H1 (cell line): ENCODE measurements around the gene TRIM14. TPM values are rescaled to one million over a fixed set of nuclear protein-coding genes. Genes with fewer than 3 reads are reported as not detected.

ENCODE experiments used
- GABPA ChIP-seq: IDR thresholded peaks from 2 replicates; pipeline ENCODE4 v1.6.1; 2011; ENCODE audit warnings: mild to moderate bottlenecking, low read length, moderate library complexity, borderline replicate concordance; ENCODE audit not compliant: insufficient read depth
- JUND ChIP-seq: IDR thresholded peaks from 2 replicates; pipeline ENCODE4 v1.6.1; 2011; ENCODE audit warnings: mild to moderate bottlenecking, improper control_type of control experiment, low read length
- KDM4A ChIP-seq: IDR thresholded peaks from one replicate; pipeline ENCODE4 v1.7.1; 2012; ENCODE audit warnings: low read depth, mild to moderate bottlenecking, moderate library complexity, low read length, inconsistent platforms; ENCODE audit not compliant: severe bottlenecking
- RNF2 ChIP-seq: fragments of 200-900, 300-1000 bp; sonication (generic); IDR thresholded peaks from 2 replicates; pipeline ENCODE4 v1.7.1; 2016; ENCODE audit warnings: borderline replicate concordance, low read depth, mild to moderate bottlenecking, antibody characterized with exemption, low read length; ENCODE audit not compliant: poor library complexity, severe bottlenecking; ENCODE audit errors: missing control alignments
- polyA plus RNA-seq, 7 experiments: library from polyadenylated mRNA; depleted of rRNA in 3 of 7; stranded (reverse) in 5 of 7; unstranded in 2 of 7; fragments of >200 nt in 5 of 7; fragments of 200-250 nt in 2 of 7; gene quantifications; 1 replicate in 5 of 7; 2 replicates in 1 of 7; 4 replicates in 1 of 7; pipeline versions ENCODE4 v1.2.1 to v1.2.3, GENCODE V29; 2011 to 2013; ENCODE audit warnings: missing spikeins in 2 of 7, mixed read lengths in 2 of 7
- total RNA-seq: library from RNA; stranded (reverse); fragmentation: NEBNext Ultra II Directional; extraction: Animal tissue kit (Norgen Biotek cat#: 25700); gene quantifications from 2 replicates; pipeline ENCODE4 v1.2.1, GENCODE V29; 2021
- TF ChIP-seq, protein P1 (sequence below): fragments of 300-600 bp; sonication (generic); IDR thresholded peaks from 2 replicates; pipeline ENCODE4 v1.7.1; 2012; ENCODE audit warnings: low read length, moderate library complexity, mild to moderate bottlenecking, inconsistent platforms; ENCODE audit not compliant: insufficient replicate concordance
- TF ChIP-seq, protein P2 (sequence below): IDR thresholded peaks from 2 replicates; pipeline ENCODE4 v1.6.1; 2012; ENCODE audit warnings: inconsistent platforms
- TF ChIP-seq, protein P3 (sequence below): IDR thresholded peaks from 2 replicates; pipeline ENCODE4 v1.6.1; 2012; ENCODE audit warnings: inconsistent platforms

Gene TRIM14
- total and polyA plus RNA-seq, 2 of the 8 experiments (the other 6 are each of a cell fraction or from before 2014, with no cell fraction given) = 9.2 to 19.4 TPM

DNA sequence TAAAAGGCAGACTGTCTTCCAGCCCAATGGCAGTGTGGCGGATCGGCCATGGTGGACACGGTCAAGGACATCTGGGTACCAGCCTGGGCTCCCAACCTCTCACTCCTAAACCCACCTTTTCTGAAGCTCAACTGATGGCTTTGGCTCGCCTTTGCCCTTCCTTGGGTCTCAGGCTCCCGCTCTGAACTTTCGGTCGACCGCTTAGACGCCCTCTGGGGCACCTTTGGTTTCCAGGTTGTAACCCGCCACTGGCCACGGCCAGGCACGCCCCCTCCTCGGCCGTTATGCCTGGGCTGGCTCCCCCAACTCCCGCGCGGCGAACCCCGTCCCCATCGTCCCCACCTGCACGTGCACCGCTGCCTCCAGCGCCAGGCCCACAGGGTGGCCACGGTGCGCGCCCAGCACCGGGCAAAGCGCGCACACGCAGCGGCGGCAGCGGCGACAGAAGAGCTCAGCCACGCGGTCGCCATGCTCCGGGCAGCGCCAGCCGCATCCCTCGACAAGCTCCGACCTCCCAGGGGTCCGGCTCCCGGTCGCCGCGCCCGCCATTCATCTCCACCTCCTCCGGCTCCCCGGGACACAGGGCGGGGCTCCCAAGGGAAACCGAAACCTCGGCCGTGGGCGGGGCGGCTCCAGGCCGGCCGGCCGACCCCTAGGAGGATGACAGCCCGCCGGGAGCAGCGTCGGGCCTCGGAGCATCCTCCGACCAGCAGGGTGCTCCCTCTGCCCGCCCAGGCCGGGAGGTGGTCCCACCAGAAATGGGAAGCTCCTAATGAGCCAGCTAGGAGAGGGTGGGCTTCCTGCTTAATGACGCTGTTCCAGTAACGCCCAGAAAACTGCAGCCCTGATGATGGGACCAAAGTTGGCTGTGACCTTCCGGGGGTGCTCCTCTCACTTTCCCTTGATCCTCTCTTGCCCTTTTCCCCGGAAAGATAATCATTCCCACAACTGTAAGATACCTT, at the start of gene TRIM14 (continued):
- TF ChIP-seq, protein P1, sequence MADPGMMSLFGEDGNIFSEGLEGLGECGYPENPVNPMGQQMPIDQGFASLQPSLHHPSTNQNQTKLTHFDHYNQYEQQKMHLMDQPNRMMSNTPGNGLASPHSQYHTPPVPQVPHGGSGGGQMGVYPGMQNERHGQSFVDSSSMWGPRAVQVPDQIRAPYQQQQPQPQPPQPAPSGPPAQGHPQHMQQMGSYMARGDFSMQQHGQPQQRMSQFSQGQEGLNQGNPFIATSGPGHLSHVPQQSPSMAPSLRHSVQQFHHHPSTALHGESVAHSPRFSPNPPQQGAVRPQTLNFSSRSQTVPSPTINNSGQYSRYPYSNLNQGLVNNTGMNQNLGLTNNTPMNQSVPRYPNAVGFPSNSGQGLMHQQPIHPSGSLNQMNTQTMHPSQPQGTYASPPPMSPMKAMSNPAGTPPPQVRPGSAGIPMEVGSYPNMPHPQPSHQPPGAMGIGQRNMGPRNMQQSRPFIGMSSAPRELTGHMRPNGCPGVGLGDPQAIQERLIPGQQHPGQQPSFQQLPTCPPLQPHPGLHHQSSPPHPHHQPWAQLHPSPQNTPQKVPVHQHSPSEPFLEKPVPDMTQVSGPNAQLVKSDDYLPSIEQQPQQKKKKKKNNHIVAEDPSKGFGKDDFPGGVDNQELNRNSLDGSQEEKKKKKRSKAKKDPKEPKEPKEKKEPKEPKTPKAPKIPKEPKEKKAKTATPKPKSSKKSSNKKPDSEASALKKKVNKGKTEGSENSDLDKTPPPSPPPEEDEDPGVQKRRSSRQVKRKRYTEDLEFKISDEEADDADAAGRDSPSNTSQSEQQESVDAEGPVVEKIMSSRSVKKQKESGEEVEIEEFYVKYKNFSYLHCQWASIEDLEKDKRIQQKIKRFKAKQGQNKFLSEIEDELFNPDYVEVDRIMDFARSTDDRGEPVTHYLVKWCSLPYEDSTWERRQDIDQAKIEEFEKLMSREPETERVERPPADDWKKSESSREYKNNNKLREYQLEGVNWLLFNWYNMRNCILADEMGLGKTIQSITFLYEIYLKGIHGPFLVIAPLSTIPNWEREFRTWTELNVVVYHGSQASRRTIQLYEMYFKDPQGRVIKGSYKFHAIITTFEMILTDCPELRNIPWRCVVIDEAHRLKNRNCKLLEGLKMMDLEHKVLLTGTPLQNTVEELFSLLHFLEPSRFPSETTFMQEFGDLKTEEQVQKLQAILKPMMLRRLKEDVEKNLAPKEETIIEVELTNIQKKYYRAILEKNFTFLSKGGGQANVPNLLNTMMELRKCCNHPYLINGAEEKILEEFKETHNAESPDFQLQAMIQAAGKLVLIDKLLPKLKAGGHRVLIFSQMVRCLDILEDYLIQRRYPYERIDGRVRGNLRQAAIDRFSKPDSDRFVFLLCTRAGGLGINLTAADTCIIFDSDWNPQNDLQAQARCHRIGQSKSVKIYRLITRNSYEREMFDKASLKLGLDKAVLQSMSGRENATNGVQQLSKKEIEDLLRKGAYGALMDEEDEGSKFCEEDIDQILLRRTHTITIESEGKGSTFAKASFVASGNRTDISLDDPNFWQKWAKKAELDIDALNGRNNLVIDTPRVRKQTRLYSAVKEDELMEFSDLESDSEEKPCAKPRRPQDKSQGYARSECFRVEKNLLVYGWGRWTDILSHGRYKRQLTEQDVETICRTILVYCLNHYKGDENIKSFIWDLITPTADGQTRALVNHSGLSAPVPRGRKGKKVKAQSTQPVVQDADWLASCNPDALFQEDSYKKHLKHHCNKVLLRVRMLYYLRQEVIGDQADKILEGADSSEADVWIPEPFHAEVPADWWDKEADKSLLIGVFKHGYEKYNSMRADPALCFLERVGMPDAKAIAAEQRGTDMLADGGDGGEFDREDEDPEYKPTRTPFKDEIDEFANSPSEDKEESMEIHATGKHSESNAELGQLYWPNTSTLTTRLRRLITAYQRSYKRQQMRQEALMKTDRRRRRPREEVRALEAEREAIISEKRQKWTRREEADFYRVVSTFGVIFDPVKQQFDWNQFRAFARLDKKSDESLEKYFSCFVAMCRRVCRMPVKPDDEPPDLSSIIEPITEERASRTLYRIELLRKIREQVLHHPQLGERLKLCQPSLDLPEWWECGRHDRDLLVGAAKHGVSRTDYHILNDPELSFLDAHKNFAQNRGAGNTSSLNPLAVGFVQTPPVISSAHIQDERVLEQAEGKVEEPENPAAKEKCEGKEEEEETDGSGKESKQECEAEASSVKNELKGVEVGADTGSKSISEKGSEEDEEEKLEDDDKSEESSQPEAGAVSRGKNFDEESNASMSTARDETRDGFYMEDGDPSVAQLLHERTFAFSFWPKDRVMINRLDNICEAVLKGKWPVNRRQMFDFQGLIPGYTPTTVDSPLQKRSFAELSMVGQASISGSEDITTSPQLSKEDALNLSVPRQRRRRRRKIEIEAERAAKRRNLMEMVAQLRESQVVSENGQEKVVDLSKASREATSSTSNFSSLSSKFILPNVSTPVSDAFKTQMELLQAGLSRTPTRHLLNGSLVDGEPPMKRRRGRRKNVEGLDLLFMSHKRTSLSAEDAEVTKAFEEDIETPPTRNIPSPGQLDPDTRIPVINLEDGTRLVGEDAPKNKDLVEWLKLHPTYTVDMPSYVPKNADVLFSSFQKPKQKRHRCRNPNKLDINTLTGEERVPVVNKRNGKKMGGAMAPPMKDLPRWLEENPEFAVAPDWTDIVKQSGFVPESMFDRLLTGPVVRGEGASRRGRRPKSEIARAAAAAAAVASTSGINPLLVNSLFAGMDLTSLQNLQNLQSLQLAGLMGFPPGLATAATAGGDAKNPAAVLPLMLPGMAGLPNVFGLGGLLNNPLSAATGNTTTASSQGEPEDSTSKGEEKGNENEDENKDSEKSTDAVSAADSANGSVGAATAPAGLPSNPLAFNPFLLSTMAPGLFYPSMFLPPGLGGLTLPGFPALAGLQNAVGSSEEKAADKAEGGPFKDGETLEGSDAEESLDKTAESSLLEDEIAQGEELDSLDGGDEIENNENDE = no peak
- TF ChIP-seq, protein P2, sequence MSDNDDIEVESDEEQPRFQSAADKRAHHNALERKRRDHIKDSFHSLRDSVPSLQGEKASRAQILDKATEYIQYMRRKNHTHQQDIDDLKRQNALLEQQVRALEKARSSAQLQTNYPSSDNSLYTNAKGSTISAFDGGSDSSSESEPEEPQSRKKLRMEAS = peak; percentile 99
- TF ChIP-seq, protein P3, sequence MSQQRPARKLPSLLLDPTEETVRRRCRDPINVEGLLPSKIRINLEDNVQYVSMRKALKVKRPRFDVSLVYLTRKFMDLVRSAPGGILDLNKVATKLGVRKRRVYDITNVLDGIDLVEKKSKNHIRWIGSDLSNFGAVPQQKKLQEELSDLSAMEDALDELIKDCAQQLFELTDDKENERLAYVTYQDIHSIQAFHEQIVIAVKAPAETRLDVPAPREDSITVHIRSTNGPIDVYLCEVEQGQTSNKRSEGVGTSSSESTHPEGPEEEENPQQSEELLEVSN = peak; percentile 98
- peak; percentile 87 for TF ChIP-seq KDM4A
- peak; percentile 34 for TF ChIP-seq RNF2
- no peak for TF ChIP-seq JUND
- 0 out of 2 replicates have a peak, but pooled peaks have one; percentile 24 for TF ChIP-seq GABPA
